ENCODE measurements around the gene FSTL1. TPM values are rescaled to one million over a fixed set of nuclear protein-coding genes. Genes with fewer than 3 reads are reported as not detected.
A peak's percentile ranks its signal among the peaks of the same experiment; 100 is the strongest.

The FSTL1 gene
- total RNA-seq, 2 donors from 2014 or later: 20.4 to 81.8 TPM

GRCh38 chr3:120438665-120439370, 12.0 kb downstream of the FSTL1 start:
- intact Hi-C loops (cut with DNase I): no loop called here
- no peak overlapping the region for H3K4me3 ChIP-seq
- TF ChIP-seq CTCF (IDR thresholded peaks at IDR 0.05): no peak
- no peaks in the 10 kb centered on the region for H3K27me3 ChIP-seq
- no peaks in the 10 kb centered on the region for H3K36me3 ChIP-seq
- H3K4me1 ChIP-seq: peaks cover 17% of the 10 kb centered on the region
- peak overlapping the region in 1 of 2 donors; percentile 30 for H3K9ac ChIP-seq (ENCODE audit: low read depth in 2 of 2, low read length in 2 of 2)
- H3K27ac ChIP-seq: peak overlapping the region; percentile 63
- DNase-seq: peak; percentile 69
- no peaks in the 10 kb centered on the region for H3K9me3 ChIP-seq

- intact Hi-C loops (cut with DNase I): no loop called here
- peak overlapping the region; percentile 63 for H3K27ac ChIP-seq
- H3K4me3 ChIP-seq: no peak overlapping the region
- H3K27me3 ChIP-seq: no peaks in the 10 kb centered on the region
- no peaks in the 10 kb centered on the region for H3K9me3 ChIP-seq
- no peak for TF ChIP-seq CTCF (IDR thresholded peaks at IDR 0.05)
- no peaks in the 10 kb centered on the region for H3K36me3 ChIP-seq
- H3K9ac ChIP-seq (ENCODE audit: low read depth in 2 of 2, low read length in 2 of 2): no peak overlapping the region
- peaks cover 17% of the 10 kb centered on the region for H3K4me1 ChIP-seq
- DNase-seq: no peak
These were observed 12.6 kb downstream of the FSTL1 start for GRCh38 chr3:120438216-120438615.

GRCh38 chr3:120437559-120437958, 13.2 kb downstream of the FSTL1 start:
- Histone ChIP-seq H3K27ac (no peak overlapping the region), H3K36me3 (no peaks in the 10 kb centered on the region), H3K4me1 (peaks cover 17% of the 10 kb centered on the region), H3K27me3 (no peaks in the 10 kb centered on the region), H3K9me3 (no peaks in the 10 kb centered on the region), H3K9ac (ENCODE audit: low read depth in 2 of 2, low read length in 2 of 2) (no peak overlapping the region), H3K4me3 (no peak overlapping the region)
- intact Hi-C loops (cut with DNase I): no loop called here
- DNase-seq: no peak
- no peak for TF ChIP-seq CTCF (IDR thresholded peaks at IDR 0.05)

- TF ChIP-seq CTCF (IDR thresholded peaks at IDR 0.05): no peak
- Histone ChIP-seq H3K4me1 (peaks cover 17% of the 10 kb centered on the region), H3K36me3 (no peaks in the 10 kb centered on the region), H3K27ac (peak overlapping the region; percentile 63), H3K9me3 (no peaks in the 10 kb centered on the region), H3K27me3 (no peaks in the 10 kb centered on the region), H3K9ac (ENCODE audit: low read depth in 2 of 2, low read length in 2 of 2) (no peak overlapping the region), H3K4me3 (no peak overlapping the region)
- DNase-seq: no peak
- intact Hi-C loops (cut with DNase I): no loop called here
These were observed 14.2 kb downstream of the FSTL1 start for GRCh38 chr3:120436523-120437050.

GRCh38 chr3:120435621-120436020, 15.2 kb downstream of the FSTL1 start:
- no peaks in the 10 kb centered on the region for H3K27me3 ChIP-seq
- peak overlapping the region in 1 of 2 donors; percentile 22 for H3K9ac ChIP-seq (ENCODE audit: low read depth in 2 of 2, low read length in 2 of 2)
- H3K9me3 ChIP-seq: no peaks in the 10 kb centered on the region
- H3K27ac ChIP-seq: peak overlapping the region; percentile 63
- no peak for DNase-seq
- H3K4me3 ChIP-seq: no peak overlapping the region
- peaks cover 17% of the 10 kb centered on the region for H3K4me1 ChIP-seq
- intact Hi-C loops (cut with DNase I): no loop called here
- H3K36me3 ChIP-seq: no peaks in the 10 kb centered on the region
- TF ChIP-seq CTCF (IDR thresholded peaks at IDR 0.05): no peak

All from colonic mucosa (tissue), 4 donors.